Heart left ventricle (tissue), 16 donors: ENCODE measurements around the gene ORMDL3. TPM values are rescaled to one million over a fixed set of nuclear protein-coding genes. Genes with fewer than 3 reads are reported as not detected.

Source experiments
- ATAC-seq, 4 donors: fragments of 200-7000 bp; cut with Tn5 transposase; one replicate each; pipeline ENCODE4 v1.9.1; 2020 to 2022; ENCODE audit warnings: moderate library complexity in 4 of 4, mild to moderate bottlenecking in 3 of 4, moderate number of reproducible peaks in 1 of 4
- DNase-seq, 5 donors: peaks; one replicate each; pipeline ENCODE4 v3.0.0-alpha.2; 2020
- H3K27ac ChIP-seq, 12 donors: fragments of 200-600 bp; sonication (generic) in 4 of 12; one replicate each; pipeline versions ENCODE4 v1.5.0 to v1.8.0; 2016 to 2022; ENCODE audit warnings: mild to moderate bottlenecking in 2 of 12
- H3K27me3 ChIP-seq, 9 donors: fragments of 200-600 bp; sonication (generic) in 2 of 9; one replicate each; pipeline versions ENCODE4 v1.5.1 to v1.8.0; 2016 to 2022; ENCODE audit warnings: mild to moderate bottlenecking in 3 of 9
- H3K36me3 ChIP-seq, 9 donors: fragments of 200-600 bp; sonication (generic) in 2 of 9; one replicate each; pipeline versions ENCODE4 v1.5.0 to v1.8.0; 2018 to 2022; ENCODE audit warnings: mild to moderate bottlenecking in 2 of 9
- H3K4me1 ChIP-seq, 12 donors: fragments of 200-600 bp; sonication (generic) in 4 of 12; one replicate each; pipeline versions ENCODE4 v1.5.0 to v1.8.0; 2016 to 2022; ENCODE audit warnings: mild to moderate bottlenecking in 3 of 12
- H3K4me3 ChIP-seq, 12 donors: fragments of 200-600 bp; sonication (generic) in 4 of 12; one replicate each; pipeline versions ENCODE4 v1.5.0 to v1.8.0; 2017 to 2022; ENCODE audit warnings: mild to moderate bottlenecking in 9 of 12, moderate library complexity in 4 of 12
- H3K9me3 ChIP-seq, 12 donors: fragments of 200-600 bp; sonication (generic) in 4 of 12; one replicate each; pipeline versions ENCODE4 v1.5.0 to v1.8.0; 2016 to 2022; ENCODE audit warnings: mild to moderate bottlenecking in 1 of 12
- POLR2A ChIP-seq, 2 donors: fragments of 450-650 bp; IDR thresholded peaks; one replicate each; pipeline ENCODE4 v1.6.1; 2017; ENCODE audit warnings: antibody characterized with exemption in 2 of 2, mild to moderate bottlenecking in 2 of 2, moderate library complexity in 2 of 2
- WGBS, 4 donors: extraction: QIAGEN DNeasy Blood & Tissue Kit in 2 of 4; methylation state at CpG; one replicate each; pipeline versions ENCODE4 v1.1.5 to v1.1.7; 2013 to 2018; 5-methylcytosine and 5-hydroxymethylcytosine counted together
- intact Hi-C, 10 donors: fragments of 100-400 bp; cut with DNase I; formaldehyde crosslinking; loops; one replicate each; pipeline versions ENCODE4 v1.11.1 to v1.14.2; 2022
- polyA plus RNA-seq, 2 donors: library from polyadenylated mRNA; stranded (reverse); fragments of 200-250 nt; gene quantifications; one replicate each; pipeline ENCODE4 v1.2.3, GENCODE V29; 2013
- total RNA-seq, 9 donors: library from RNA; depleted of rRNA in 2 of 9; stranded (reverse); fragments of >200 nt in 2 of 9; fragmentation: NEBNext Ultra II Directional in 3 of 9; extraction: Animal tissue kit (Norgen Biotek cat#: 25700) in 3 of 9; gene quantifications; one replicate each; pipeline versions ENCODE4 v1.1.0 to v1.2.4, GENCODE V29; 2016 to 2023
- TF ChIP-seq, protein P1 (sequence below), 12 donors: fragments of 200-600 bp; sonication (generic) in 4 of 12; IDR thresholded peaks; one replicate each; pipeline versions ENCODE4 v1.5.0 to v1.8.0; 2018 to 2022; ENCODE audit warnings: antibody characterized with exemption in 12 of 12, mild to moderate bottlenecking in 5 of 12
- donor health status: ischemic (EF 13 %, LVEDD 7.1; RV severe dilation, severe dysfunction).
- donor health status: healthy with polysubstance abuse.
- donor health status: DM: no; HTN: yes; CAD: no.
- donor health status: DM: no; HTN: no; CAD: no.
- donor health status: ischemic (EF 25% LVEDD 6.9; RV normal size, moderate dysfunction).
- donor health status: ischemic (EF 25% LVEDD 5.7; RV mildly dilated, moderate dysfunction).
- donor health status: healthy.
- donor health status: DM: yes; HTN: yes; CAD: no.
- donor health status: ischemic (EF 35%, LVEDD 5.7; RV mildly dilated, moderate dysfunction).
- donor health status: nonischemic (EF 11% LVEDD 7.7; RV severe dilation, severe dysfunction).
- donor health status: DM: yes; HTN: yes; CAD: no.
- donor health status: PGD.
- donor health status: ischemic (EF 29% LVEDD 5.4; RV normal size, mild dysfunction).
- donor health status: nonischemic (EF 23%, LVEDD 6.1; RV moderate dilation, normal function).

ORMDL3 gene
- total and polyA plus RNA-seq, 11 donors, result 40.0 to 111 (median 59.2) TPM

DNA sequence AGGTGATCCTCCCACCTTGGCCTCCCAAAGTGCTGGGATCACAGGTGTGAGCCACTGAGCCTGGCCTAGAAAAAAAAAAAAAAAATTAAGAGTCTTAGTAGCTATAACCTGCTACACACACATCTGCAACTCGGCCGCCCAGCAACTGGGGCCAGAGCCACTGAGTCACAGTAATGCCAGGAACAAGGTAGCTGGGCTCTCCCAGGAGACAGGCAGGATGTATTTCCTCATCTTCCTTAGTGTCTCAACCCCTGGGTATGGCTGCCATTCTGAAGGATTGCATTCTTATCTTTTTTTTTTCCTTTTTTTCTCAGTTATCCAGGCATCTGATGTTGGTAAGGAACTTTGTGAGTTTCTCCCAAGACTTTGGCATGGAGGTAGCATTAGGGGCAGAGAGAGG, 46.1 kb upstream of the ORMDL3 start:
- no peak for TF ChIP-seq POLR2A (IDR thresholded peaks at IDR 0.05)
- TF ChIP-seq, protein P1, sequence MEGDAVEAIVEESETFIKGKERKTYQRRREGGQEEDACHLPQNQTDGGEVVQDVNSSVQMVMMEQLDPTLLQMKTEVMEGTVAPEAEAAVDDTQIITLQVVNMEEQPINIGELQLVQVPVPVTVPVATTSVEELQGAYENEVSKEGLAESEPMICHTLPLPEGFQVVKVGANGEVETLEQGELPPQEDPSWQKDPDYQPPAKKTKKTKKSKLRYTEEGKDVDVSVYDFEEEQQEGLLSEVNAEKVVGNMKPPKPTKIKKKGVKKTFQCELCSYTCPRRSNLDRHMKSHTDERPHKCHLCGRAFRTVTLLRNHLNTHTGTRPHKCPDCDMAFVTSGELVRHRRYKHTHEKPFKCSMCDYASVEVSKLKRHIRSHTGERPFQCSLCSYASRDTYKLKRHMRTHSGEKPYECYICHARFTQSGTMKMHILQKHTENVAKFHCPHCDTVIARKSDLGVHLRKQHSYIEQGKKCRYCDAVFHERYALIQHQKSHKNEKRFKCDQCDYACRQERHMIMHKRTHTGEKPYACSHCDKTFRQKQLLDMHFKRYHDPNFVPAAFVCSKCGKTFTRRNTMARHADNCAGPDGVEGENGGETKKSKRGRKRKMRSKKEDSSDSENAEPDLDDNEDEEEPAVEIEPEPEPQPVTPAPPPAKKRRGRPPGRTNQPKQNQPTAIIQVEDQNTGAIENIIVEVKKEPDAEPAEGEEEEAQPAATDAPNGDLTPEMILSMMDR (IDR thresholded peaks at IDR 0.05), result no peak
- H3K36me3 ChIP-seq, result no peaks in the 10 kb centered on the region
- H3K4me3 ChIP-seq, result no peak overlapping the region
- ATAC-seq (no peak), DNase-seq (no peak)
- intact Hi-C loops, result loop anchor here in 5 of 10 donors (5.0 to 10.0 kb wide), 4 partner anchors 51 to 219 kb away; no protein-coding TSS in a partner anchor
- 85 to 93% (median 89%) methylated on average over 2 of the region's 2 CpGs for WGBS, 4 donors
- H3K4me1 ChIP-seq, result peaks cover 0 to 53% (median 0%) of the 10 kb centered on the region in 12 donors
- peaks cover 0 to 11% (median 0%) of the 10 kb centered on the region in 9 donors for H3K27me3 ChIP-seq
- H3K9me3 ChIP-seq, result no peaks in the 10 kb centered on the region
- H3K27ac ChIP-seq, result peak overlapping the region in 1 of 12 donors; percentile 81

DNA sequence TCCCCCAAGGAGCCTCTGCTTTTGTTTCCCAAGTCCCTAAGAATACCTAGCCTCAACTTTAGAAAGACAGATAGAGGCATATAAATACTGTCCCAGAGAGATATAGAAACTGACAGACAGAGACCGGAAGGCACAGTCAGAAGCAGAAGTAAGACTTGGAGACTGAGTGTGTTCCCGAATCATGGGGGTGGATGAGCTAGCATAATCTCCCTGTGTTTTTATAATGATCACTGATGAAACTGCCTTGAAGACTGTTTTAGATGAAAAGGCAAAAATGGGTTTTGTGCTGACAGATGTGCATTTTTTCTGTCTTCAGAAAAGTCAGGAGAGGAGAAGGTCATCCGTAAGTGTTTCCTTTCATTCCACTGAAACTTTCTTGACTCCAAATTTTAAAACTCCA, 44.9 kb upstream of the ORMDL3 start:
- H3K36me3 ChIP-seq, result no peaks in the 10 kb centered on the region
- peaks cover 0 to 63% (median 0%) of the 10 kb centered on the region in 12 donors for H3K4me1 ChIP-seq
- ATAC-seq (peak in 2 of 4 donors; percentile 26 to 59), DNase-seq (no peak)
- WGBS, 4 donors, result 31 to 53% (median 43%) methylated on average over 3 of the region's 3 CpGs
- peak overlapping the region in 1 of 12 donors; percentile 81 for H3K27ac ChIP-seq
- no peak overlapping the region for H3K4me3 ChIP-seq
- intact Hi-C loops, result loop anchor here in 5 of 10 donors (5.0 to 10.0 kb wide), 4 partner anchors 50 to 217 kb away; no protein-coding TSS in a partner anchor
- no peak for TF ChIP-seq POLR2A (IDR thresholded peaks at IDR 0.05)
- TF ChIP-seq, protein P1 (IDR thresholded peaks at IDR 0.05), result no peak
- no peaks in the 10 kb centered on the region for H3K9me3 ChIP-seq
- peaks cover 0 to 11% (median 0%) of the 10 kb centered on the region in 9 donors for H3K27me3 ChIP-seq

GRCh38 chr17:39971076-39971603, 43.7 kb upstream of the ORMDL3 start:
- 84 to 90% (median 88%) methylated on average over 4 of the region's 4 CpGs for WGBS, 4 donors
- no peak for TF ChIP-seq POLR2A (IDR thresholded peaks at IDR 0.05)
- TF ChIP-seq, protein P1 (IDR thresholded peaks at IDR 0.05), result no peak
- Histone ChIP-seq H3K9me3 (no peaks in the 10 kb centered on the region), H3K27ac (peak overlapping the region in 1 of 12 donors; percentile 81), H3K27me3 (peaks cover 0 to 8% (median 0%) of the 10 kb centered on the region in 9 donors), H3K4me3 (no peak overlapping the region), H3K4me1 (peaks cover 0 to 72% (median 0%) of the 10 kb centered on the region in 12 donors), H3K36me3 (no peaks in the 10 kb centered on the region)
- DNase-seq (no peak), ATAC-seq (no peak)
- intact Hi-C loops, result loop anchor here in 5 of 10 donors (5.0 to 10.0 kb wide), 4 partner anchors 49 to 216 kb away; no protein-coding TSS in a partner anchor

DNA sequence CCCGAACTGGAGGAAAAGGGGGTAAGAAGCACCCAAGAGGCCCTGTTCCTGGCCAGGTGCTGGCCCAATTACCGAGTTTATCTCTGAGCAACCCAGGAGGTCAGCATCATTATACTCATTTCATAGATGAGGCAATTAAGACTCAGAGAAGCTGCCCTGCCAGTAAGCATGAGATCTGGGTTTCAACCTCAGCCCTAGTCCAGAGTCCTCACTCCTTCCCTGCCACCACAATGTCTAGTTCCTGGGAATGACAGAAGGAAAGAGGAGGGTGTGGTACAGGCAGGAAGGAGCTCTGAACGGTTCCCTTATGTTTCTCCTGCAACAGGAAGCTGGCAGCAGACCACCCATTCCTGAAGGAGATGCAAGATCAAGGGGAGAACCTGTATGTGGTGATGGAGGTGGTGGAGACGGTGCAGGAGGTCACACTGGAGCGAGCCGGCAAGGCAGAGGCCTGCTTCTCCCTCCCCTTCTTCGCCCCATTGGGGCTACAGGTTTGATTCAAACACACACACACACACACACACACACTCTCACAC, 42.8 kb upstream of the ORMDL3 start:
- Histone ChIP-seq H3K4me3 (no peak overlapping the region), H3K36me3 (no peaks in the 10 kb centered on the region), H3K4me1 (peaks cover 0 to 72% (median 0%) of the 10 kb centered on the region in 12 donors), H3K27ac (no peak overlapping the region), H3K9me3 (no peaks in the 10 kb centered on the region), H3K27me3 (peaks cover 0 to 8% (median 0%) of the 10 kb centered on the region in 9 donors)
- intact Hi-C loops, result loop anchor here in 5 of 10 donors (5.0 to 10.0 kb wide), 4 partner anchors 48 to 215 kb away; no protein-coding TSS in a partner anchor
- WGBS, 4 donors, result 51 to 62% (median 60%) methylated on average over 7 of the region's 7 CpGs
- TF ChIP-seq, protein P1 (IDR thresholded peaks at IDR 0.05), result no peak
- no peak for TF ChIP-seq POLR2A (IDR thresholded peaks at IDR 0.05)
- no peak for ATAC-seq
- no peak for DNase-seq
